HEK293T (cell line): ENCODE data around the gene GPBP1L1.
"Not testable (repeated sequence)": the region's sequence is repeated elsewhere in the genome, so short reads cannot be mapped to it uniquely, and the experiment has no call there.

ENCODE experiments used
- CTCF ChIA-PET: fragments of 350-600 bp; formaldehyde crosslinking; extraction: SDS; loops from one replicate; lab custom pipeline; 2021; ENCODE audit warnings: antibody characterized with exemption, inconsistent platforms; lab: Yijun Ruan, JAX
- POLR2A ChIA-PET: fragments of 350-600 bp; formaldehyde crosslinking; extraction: SDS; loops from one replicate; lab custom pipeline; 2020; ENCODE audit warnings: antibody characterized with exemption, inconsistent platforms; lab: Yijun Ruan, JAX
- DNase-seq: peaks from one replicate; pipeline ENCODE4 v3.0.0; 2012; ENCODE audit warnings: mixed read lengths; ENCODE audit errors: extremely low spot score
- ARNT ChIP-seq: fragments of 450-650 bp; IDR thresholded peaks from 2 replicates; pipeline ENCODE4 v1.6.1; 2017; ENCODE audit warnings: mild to moderate bottlenecking
- BHLHE40 ChIP-seq: fragments of 450-650 bp; IDR thresholded peaks from 2 replicates; pipeline ENCODE4 v1.6.1; 2016; ENCODE audit warnings: mild to moderate bottlenecking, moderate library complexity, borderline replicate concordance
- CTBP1 ChIP-seq: fragments of 450-650 bp; IDR thresholded peaks from 2 replicates; pipeline ENCODE4 v1.6.1; 2016; ENCODE audit warnings: borderline replicate concordance
- ELF4 ChIP-seq: fragments of 450-650 bp; IDR thresholded peaks from 2 replicates; pipeline ENCODE4 v1.6.1; 2017; ENCODE audit warnings: antibody characterized with exemption
- FOXA1 ChIP-seq: fragments of 450-650 bp; IDR thresholded peaks from 2 replicates; pipeline ENCODE4 v1.6.1; 2016; ENCODE audit warnings: mild to moderate bottlenecking
- FOXK2 ChIP-seq: fragments of 450-650 bp; IDR thresholded peaks from 2 replicates; pipeline ENCODE4 v1.6.1; 2016; ENCODE audit warnings: mild to moderate bottlenecking
- FOXM1 ChIP-seq: fragments of 450-650 bp; IDR thresholded peaks from 2 replicates; pipeline ENCODE4 v1.6.1; 2017; ENCODE audit warnings: mild to moderate bottlenecking, borderline replicate concordance
- HDGF ChIP-seq: fragments of 450-650 bp; IDR thresholded peaks from 2 replicates; pipeline ENCODE4 v1.6.1; 2017; ENCODE audit warnings: antibody characterized with exemption, borderline replicate concordance
- L3MBTL2 ChIP-seq: fragments of 450-650 bp; conservative IDR thresholded peaks from 2 replicates; pipeline ENCODE4 v1.6.1; 2016; ENCODE audit warnings: mild to moderate bottlenecking
- LEF1 ChIP-seq: fragments of 450-650 bp; IDR thresholded peaks from 2 replicates; pipeline ENCODE4 v1.6.1; 2017; ENCODE audit warnings: mild to moderate bottlenecking, borderline replicate concordance
- NFRKB ChIP-seq: fragments of 450-650 bp; IDR thresholded peaks from 2 replicates; pipeline ENCODE4 v1.6.1; 2016; ENCODE audit warnings: mild to moderate bottlenecking, moderate library complexity
- SP1 ChIP-seq: fragments of 450-650 bp; IDR thresholded peaks from 2 replicates; pipeline ENCODE4 v1.6.1; 2017
- SUZ12 ChIP-seq: fragments of 450-650 bp; IDR thresholded peaks from 2 replicates; pipeline ENCODE4 v1.6.1; 2016; ENCODE audit warnings: mild to moderate bottlenecking
- TARDBP ChIP-seq: fragments of 450-650 bp; IDR thresholded peaks from 2 replicates; pipeline ENCODE4 v1.6.1; 2016
- ZNF384 ChIP-seq: fragments of 450-650 bp; IDR thresholded peaks from 2 replicates; pipeline ENCODE4 v1.6.1; 2016
- TF ChIP-seq, protein P1 (sequence below): fragments of 450-650 bp; IDR thresholded peaks from 2 replicates; pipeline ENCODE4 v1.6.1; 2016

Gene GPBP1L1

DNA sequence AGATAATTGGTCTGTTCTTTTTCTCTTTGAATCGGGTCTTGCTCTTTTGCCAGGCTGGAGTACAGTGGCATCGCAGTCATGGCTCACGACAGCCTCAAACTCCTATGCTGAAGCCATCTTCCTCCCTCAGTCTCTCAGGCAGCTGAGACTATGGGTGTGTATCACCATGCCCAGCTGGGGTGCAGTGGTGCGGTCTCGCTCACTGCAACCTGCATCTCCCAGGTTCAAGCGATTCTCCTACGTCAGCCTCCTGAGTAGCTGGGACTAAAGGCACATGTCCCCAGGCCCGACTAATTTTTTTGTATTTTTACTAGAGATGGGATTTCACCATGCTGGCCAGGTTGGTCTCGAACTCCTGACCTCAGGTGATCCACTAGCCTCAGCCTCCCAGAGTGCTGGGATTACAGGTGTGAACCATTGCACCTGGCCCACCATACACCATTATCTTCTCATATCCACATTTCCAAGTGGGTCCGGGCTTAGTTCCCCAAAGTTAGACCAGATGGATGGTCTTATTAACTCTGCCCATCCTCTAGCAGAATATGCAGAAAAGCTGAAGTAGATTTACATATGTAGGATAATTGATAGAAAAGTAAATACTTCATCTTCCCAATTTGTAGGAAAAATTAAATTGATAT is 75.6 kb downstream of the GPBP1L1 start:
- CTCF ChIA-PET: no interaction called here
- POLR2A ChIA-PET: no interaction called here

DNA sequence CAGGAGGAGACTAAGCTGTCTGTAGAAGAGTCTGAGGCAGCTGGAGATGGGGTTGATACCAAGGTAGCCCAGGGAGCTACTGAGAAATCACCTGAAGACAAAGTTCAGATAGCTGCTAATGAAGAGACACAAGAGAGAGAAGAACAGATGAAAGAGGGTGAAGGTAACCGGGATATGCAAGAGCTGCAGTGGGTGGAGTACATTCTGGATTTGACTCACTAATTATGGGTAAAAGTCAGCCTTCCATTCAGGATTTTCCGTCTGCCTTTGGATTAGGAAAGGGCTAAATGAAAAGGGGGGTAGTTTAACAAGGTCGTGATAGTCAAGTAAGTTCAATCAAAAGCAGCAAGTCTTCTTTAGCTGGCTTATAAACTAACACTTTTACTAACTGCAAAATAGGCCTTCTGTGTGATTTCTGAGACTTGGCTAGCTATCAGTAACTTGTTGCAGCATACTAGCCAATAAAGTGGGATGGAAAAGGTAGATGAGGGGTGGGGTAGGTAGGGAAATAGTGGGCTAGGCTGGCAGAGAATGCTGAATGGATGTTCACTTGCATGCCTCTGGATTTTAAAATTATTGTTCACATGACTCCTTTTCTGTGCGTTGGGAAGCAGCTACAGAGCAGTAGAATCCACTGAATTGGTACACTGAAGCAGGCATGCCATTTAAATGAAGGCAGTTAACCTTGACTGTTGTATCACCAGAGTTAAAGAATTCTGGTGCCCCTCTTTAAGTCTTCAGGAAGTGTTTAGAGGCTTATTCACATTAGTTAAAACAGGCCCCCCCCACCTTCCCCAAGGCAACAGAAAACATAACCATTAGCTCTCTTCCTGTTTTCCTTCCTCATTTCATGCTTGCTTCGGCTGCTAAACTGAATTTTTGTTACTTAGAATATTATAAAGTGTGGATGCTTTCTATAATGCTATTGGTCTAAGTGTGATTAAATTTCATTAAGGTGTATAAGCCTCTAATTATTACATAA is 77.9 kb downstream of the GPBP1L1 start:
- ChIA-PET POLR2A (no interaction called here), CTCF (no interaction called here)
- DNase-seq: no peak
- TF ChIP-seq FOXA1 (no peak), LEF1 (no peak), FOXM1 (no peak), ARNT (no peak), TARDBP (no peak), NFRKB (no peak), ELF4 (no peak)

More for the DNA sequence above, 75.6 kb downstream of the GPBP1L1 start:
- no peak for DNase-seq
- TF ChIP-seq, protein P1, sequence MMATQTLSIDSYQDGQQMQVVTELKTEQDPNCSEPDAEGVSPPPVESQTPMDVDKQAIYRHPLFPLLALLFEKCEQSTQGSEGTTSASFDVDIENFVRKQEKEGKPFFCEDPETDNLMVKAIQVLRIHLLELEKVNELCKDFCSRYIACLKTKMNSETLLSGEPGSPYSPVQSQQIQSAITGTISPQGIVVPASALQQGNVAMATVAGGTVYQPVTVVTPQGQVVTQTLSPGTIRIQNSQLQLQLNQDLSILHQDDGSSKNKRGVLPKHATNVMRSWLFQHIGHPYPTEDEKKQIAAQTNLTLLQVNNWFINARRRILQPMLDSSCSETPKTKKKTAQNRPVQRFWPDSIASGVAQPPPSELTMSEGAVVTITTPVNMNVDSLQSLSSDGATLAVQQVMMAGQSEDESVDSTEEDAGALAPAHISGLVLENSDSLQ: no peak
- TF ChIP-seq BHLHE40 (no peak), ARNT (no peak), TARDBP (no peak), FOXK2 (no peak), SP1 (no peak), FOXM1 (no peak), NFRKB (no peak), L3MBTL2 (no peak), LEF1 (no peak)

DNA sequence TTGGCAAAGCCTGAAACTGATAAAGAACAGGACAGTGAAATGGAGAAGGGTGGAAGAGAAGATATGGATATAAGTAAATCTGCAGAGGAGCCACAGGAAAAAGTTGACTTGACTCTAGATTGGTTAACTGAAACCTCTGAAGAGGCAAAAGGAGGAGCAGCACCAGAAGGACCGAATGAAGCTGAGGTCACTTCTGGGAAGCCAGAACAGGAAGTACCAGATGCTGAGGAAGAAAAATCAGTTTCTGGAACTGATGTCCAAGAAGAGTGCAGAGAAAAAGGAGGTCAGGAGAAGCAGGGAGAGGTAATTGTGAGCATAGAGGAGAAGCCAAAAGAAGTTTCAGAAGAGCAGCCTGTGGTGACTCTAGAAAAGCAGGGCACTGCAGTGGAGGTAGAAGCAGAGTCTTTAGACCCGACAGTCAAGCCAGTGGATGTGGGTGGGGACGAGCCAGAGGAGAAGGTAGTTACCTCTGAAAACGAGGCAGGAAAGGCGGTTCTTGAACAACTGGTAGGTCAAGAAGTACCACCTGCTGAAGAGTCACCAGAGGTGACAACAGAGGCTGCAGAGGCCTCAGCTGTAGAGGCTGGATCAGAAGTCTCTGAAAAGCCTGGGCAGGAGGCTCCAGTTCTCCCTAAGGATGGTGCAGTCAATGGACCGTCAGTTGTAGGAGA is 78.8 kb downstream of the GPBP1L1 start:
- ChIA-PET POLR2A (no interaction called here), CTCF (no interaction called here)
- no peak for DNase-seq
- TF ChIP-seq LEF1: no peak
- no peak for TF ChIP-seq FOXK2
- TF ChIP-seq ZNF384: no peak
- no peak for TF ChIP-seq SP1

DNA sequence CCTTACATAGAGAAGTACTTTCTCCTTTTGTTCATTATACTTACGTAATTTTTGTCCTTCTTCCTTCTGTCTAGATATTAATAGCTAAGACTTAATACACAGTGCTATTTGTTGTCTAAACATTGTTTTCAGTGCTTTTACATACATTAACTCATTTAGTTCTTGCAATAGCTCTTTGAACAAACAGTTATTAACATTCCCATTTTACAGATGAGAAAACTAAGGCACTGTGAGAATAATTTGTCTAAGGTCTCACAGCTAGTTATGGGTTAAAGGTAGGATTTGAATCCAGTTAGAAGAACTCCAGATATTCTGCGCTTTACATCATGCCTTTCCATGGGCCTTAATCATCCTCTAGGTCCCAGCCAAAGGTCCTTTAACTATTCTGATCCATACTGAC is 82.1 kb downstream of the GPBP1L1 start:
- no peak for DNase-seq
- TF ChIP-seq SP1 (no peak), CTBP1 (no peak), FOXM1 (no peak), L3MBTL2 (no peak), BHLHE40 (no peak), ZNF384 (no peak), FOXK2 (no peak), HDGF (no peak)
- ChIA-PET POLR2A (no interaction called here), CTCF (no interaction called here)

DNA sequence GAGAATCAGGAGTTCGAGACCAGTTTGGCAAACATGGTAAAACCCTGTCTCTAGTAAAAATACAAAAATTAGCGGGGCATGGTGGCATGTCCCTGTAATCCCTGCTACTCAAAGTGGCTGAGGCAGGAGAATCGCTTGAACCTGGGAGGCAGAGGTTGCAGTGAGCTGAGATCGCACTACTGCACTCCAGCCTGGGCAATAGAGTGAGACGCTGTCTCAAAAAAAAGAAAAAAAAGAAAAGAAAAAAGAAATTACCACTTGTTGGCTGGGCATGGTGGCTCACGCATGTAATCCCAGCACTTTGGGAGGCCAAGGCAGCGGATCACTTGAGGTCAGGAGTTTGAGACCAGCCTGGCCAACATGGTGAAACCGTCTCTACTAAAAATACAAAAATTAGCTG is 89.6 kb downstream of the GPBP1L1 start:
- POLR2A ChIA-PET, DNase-seq, CTCF ChIA-PET: not testable (repeated sequence)

DNA sequence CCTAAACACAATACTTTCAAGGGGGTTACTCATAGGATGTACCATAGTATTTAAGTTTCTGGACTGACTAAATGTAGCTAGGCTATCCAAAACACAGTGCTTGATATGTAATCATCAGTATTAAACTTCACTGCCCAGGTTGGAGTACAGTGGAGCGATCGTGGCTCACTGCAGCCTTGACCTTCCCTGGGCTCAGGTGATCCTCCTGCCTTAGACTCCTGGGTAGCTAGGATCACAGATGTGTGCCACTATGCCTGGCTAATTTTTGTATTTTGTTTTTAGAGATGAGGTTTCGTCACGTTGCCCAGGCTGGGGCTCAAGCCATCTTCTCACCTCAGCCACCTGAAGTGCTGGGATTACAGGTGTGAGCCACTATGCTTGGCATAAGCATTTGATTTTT is 91.9 kb downstream of the GPBP1L1 start:
- no peak for DNase-seq
- TF ChIP-seq L3MBTL2: no peak
- no peak for TF ChIP-seq BHLHE40
- TF ChIP-seq FOXM1: no peak
- no peak for TF ChIP-seq HDGF
- no peak for TF ChIP-seq NFRKB
- TF ChIP-seq, protein P1: no peak
- TF ChIP-seq SP1: no peak
- TF ChIP-seq ELF4: no peak
- no peak for TF ChIP-seq ARNT
- TF ChIP-seq SUZ12: no peak
- TF ChIP-seq CTBP1: no peak
- TF ChIP-seq FOXA1: no peak
- TF ChIP-seq TARDBP: no peak
- no peak for TF ChIP-seq ZNF384
- TF ChIP-seq FOXK2: no peak
- TF ChIP-seq LEF1: no peak
- POLR2A ChIA-PET: interaction anchor here (1.0 kb wide), 1 partner anchor 11 kb away, joined by 3 read pairs; the partner anchor contains the start of gene NASP

DNA sequence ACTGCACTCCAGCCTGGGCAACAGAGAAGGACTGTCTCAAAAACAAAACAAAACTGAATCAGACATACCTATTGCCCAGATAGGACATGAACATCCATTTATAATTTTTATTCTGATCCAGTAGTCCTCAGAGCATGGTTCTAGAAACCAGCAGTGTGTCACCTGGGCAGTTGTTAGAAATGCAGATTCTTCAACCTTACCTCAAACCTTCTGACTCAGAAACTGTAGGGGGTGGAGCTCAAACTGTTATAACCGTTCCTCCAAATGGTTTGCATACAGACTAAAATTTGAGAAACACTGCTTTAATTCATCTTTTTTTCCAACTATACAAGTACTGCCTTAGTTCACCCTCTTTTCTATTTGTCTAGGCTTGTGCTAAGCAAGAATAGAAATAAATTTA is 96.5 kb downstream of the GPBP1L1 start:
- no peak for DNase-seq
- CTCF ChIA-PET: no interaction called here
- POLR2A ChIA-PET: interaction anchor here (1.2 kb wide), 1 partner anchor 90 kb away, joined by 3 read pairs; the partner anchor contains the start of genes CCDC163 and MMACHC
- TF ChIP-seq FOXK2 (no peak), ZNF384 (no peak), ARNT (no peak), L3MBTL2 (no peak)

More for the DNA sequence above, 91.9 kb downstream of the GPBP1L1 start:
- CTCF ChIA-PET: no interaction called here
